ENCODE data around the gene RTF2.
"Not testable (repeated sequence)": the region's sequence is repeated elsewhere in the genome, so short reads cannot be mapped to it uniquely, and the experiment has no call there.

RTF2 gene

DNA sequence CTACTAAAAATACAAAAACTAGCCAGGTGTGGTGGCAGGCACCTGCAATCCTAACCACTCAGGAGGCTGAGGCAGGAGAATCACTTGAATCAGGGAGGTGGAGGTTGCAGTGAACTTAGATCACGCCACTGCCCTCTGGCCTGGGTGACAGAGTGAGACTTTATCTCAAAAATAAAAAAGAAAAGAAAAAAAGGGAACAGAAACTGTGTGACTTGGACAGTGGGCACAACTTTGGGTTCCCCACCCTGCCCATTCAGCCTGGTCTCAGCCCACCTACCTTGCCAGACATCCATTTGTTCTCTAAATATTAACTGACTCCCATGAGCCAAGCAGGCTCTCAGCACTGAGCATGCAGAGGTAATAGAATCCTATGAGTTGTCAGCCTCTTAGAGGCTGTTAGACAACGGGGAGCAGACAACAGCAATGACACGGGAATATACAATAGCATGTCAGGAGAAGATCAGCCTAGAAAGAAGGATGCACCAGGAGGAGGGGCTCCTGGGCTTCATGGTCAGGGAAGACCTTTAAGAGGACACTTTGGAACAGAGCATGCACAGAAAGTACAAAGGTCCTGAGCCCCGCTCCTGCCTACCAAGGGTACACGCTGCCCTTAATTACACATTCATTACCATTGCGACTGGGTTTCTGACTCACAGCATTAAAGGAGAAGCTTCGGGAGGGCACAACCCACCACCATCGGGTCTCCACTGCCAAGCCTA, 84.6 kb downstream of the RTF2 start:
- no peak overlapping the region for H3K27ac ChIP-seq
- no peak for TF ChIP-seq CTCF (conservative IDR thresholded peaks at IDR 0.05)

DNA sequence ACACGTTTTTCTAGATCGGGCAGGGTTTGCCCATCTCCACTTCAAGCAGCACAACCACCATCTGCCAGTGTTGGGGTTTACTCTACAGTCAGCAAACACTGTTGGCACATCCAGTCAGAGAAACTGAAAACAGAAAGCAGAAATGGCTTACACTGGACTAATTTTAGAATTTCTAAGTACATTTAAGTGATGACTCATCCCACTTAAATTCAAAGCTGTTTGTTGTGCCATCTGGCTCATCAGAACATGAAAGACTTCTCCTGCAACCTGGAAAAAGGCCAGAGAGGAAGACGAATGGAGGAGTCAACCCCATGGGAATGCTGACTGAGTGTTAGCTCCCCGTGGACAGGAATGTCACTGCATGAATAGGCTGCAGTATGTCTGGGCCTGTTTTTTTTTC, 86.4 kb downstream of the RTF2 start:
- no peak overlapping the region for H3K27ac ChIP-seq
- TF ChIP-seq CTCF (conservative IDR thresholded peaks at IDR 0.05), result no peak

GRCh38 chr20:56558968-56559367, 90.5 kb downstream of the RTF2 start:
- no peak for TF ChIP-seq CTCF (conservative IDR thresholded peaks at IDR 0.05)

DNA sequence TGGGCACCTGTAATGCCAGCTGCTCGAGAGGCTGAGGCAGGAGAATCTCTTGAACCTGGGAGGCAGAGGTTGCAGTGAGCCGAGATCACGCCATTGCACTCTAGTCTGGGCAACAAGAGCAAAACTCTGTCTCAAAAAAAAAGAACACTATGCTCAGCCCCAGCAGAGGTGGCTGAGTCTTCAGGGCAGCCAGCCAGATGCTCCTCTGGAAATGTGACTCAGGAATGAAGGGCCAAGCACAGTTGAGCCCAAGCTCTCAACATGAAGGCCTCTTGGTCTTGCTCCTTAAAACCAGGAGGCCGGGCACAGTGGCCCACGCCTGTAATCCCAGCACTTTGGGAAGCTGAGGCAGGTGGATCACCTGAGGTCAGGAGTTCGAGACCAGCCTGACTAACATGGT, 96.1 kb downstream of the RTF2 start:
- not testable (repeated sequence) for H3K27ac ChIP-seq

More at GRCh38 chr20:56558968-56559367, 90.5 kb downstream of the RTF2 start:
- no peak overlapping the region for H3K27ac ChIP-seq

GRCh38 chr20:56565511-56565910, 97.1 kb downstream of the RTF2 start:
- no peak for TF ChIP-seq CTCF (conservative IDR thresholded peaks at IDR 0.05)
- no peak overlapping the region for H3K27ac ChIP-seq

- no peak for TF ChIP-seq CTCF (conservative IDR thresholded peaks at IDR 0.05)
- H3K27ac ChIP-seq, result no peak overlapping the region
Observed at GRCh38 chr20:56566621-56567020, 98.2 kb downstream of the RTF2 start.
